Effector memory CD8-positive, alpha-beta T cell (primary cell): ENCODE data around the gene LMAN2.

Experiments used
- ATAC-seq: fragments of 150-1000 bp; cut with Tn5 transposase; replicated peaks from 2 replicates; pipeline ENCODE4 v1.10.0; 2021; ENCODE audit warnings: mild to moderate bottlenecking, moderate library complexity
- DNase-seq, 3 experiments: peaks; one replicate each; pipeline ENCODE4 v3.0.0; 2021
- H3K27ac Mint-ChIP-seq, 2 donors: one replicate each; pipeline ENCODE4 v1.8.0; 2022; ENCODE audit warnings: mild to moderate bottlenecking in 2 of 2, mixed read lengths in 2 of 2, moderate library complexity in 2 of 2
- H3K27me3 Mint-ChIP-seq, 2 donors: one replicate each; pipeline ENCODE4 v1.8.0; 2022; ENCODE audit warnings: mixed read lengths in 2 of 2
- H3K36me3 Mint-ChIP-seq: one replicate; pipeline ENCODE4 v1.8.0; 2022; ENCODE audit warnings: mild to moderate bottlenecking, moderate library complexity, mixed read lengths; ENCODE audit not compliant: insufficient read depth
- H3K4me1 Mint-ChIP-seq, 2 donors: one replicate each; pipeline ENCODE4 v1.8.0; 2022; ENCODE audit warnings: low read depth in 2 of 2, mixed read lengths in 2 of 2
- H3K4me3 Mint-ChIP-seq, 2 donors: one replicate each; pipeline ENCODE4 v1.8.0; 2022; ENCODE audit warnings: mild to moderate bottlenecking in 2 of 2, mixed read lengths in 2 of 2, moderate library complexity in 2 of 2
- H3K9me3 Mint-ChIP-seq, 2 donors: one replicate each; pipeline ENCODE4 v1.8.0; 2022; ENCODE audit warnings: mixed read lengths in 2 of 2
- total RNA-seq, 9 experiments: gene quantifications; one replicate each; lab custom pipeline; 2026; lab: John Stamatoyannopoulos, UW

LMAN2 gene
- 83.8 to 180 (median 149) reads per million in 9 experiments for total RNA-seq

DNA sequence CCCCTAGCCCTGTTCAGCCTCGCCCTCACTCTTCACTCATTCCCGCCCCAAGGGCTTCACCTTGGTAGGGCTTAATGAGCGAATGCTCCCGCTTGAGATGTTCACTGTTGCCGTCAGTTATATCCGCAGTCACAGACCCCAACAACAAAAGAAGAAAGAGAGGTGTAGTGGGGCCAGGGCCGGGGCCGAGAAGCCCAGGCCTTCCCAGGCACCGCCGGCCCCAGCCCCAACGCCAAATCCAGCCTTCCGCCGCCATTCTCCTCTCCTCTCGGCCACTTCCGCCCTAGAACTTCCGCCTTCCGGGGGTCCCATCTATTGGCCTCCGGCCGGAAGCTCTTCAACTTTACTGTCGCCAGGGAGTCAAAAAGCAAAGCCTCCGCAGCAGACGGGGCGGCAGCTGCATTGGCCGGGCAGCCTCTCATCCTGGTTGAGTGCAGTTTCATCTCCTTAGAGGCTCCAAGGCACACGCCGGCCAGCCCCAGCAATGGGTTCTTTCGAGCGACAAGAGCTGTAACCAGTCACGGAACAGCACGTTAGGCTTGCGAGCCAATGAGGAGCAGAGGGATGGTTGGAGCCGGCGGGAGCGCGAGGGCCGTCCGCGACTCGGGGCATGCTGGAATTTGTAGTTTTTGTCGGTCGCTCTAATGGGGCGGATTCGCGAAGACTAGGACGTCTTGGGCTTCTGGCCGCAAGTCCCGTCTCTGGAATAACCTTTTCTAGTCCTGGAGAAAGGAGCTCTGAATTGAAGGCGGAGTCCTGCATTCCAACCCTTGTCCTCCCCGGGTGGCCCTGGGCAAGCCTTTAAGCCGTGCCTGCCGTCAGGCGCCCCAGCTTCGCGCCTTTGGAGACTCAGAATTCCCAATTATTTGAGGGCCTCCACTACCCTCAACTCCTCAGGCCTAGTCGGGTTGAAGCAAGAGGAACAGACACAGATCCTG lies at the start of gene LMAN2:
TSS of gene LMAN2 (minus strand) at position 277 of the 938 bp plus-strand sequence. CDS start at position 256, 21 bp downstream.
- Mint-ChIP-seq H3K4me1 (peaks cover 55 to 56% of the 10 kb centered on the region in 2 donors), H3K9me3 (no peaks in the 10 kb centered on the region), H3K27ac (peak within 1 kb of the TSS; percentile 100), H3K4me3 (peak within 1 kb of the TSS; percentile 98 to 99), H3K36me3 (peaks cover 55% of the 10 kb centered on the region), H3K27me3 (no peaks in the 10 kb centered on the region)
- DNase-seq (peak; percentile 85 to 91 (median 86)), ATAC-seq (peak; percentile 96)

- Mint-ChIP-seq H3K27me3 (no peaks in the 10 kb centered on the region), H3K36me3 (peaks cover 6% of the 10 kb centered on the region), H3K4me3 (no peak within 1 kb of the TSS), H3K27ac (no peak within 1 kb of the TSS), H3K4me1 (peaks cover 23 to 26% of the 10 kb centered on the region in 2 donors), H3K9me3 (no peaks in the 10 kb centered on the region)
- ATAC-seq (no peak), DNase-seq (no peak)
Observed at GRCh38 chr5:177399997-177400868, 48.8 kb upstream of the LMAN2 start, which contains the start of gene PFN3. Gene PFN3 (minus strand): TSS chr5:177400661. CDS start chr5:177400576, 85 bp downstream.

- ATAC-seq: no peak
- Mint-ChIP-seq H3K27ac (no peak overlapping the region), H3K4me3 (no peak overlapping the region), H3K27me3 (no peaks in the 10 kb centered on the region), H3K9me3 (no peaks in the 10 kb centered on the region), H3K36me3 (no peaks in the 10 kb centered on the region), H3K4me1 (peaks cover 7 to 8% of the 10 kb centered on the region in 2 donors)
- no peak for DNase-seq
Observed at GRCh38 chr5:177397875-177398390, 46.5 kb upstream of the LMAN2 start.

DNA sequence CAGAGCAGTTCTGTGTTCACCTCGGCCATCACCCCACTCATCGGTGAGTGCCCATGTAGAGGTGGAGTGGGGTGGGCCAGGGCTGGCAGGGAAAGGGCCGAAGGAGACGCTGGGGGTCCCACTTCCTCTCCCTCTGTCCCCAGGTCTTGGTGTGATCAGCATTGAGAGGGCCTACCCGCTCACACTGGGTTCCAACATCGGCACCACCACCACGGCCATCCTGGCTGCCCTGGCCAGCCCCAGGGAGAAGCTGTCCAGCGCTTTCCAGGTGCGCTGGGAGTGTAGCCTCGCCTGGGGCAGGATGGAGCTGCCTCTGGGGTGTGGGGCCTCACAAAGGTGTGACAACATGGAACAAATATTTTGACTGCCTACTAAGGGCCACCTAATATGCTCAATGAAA lies 45.3 kb upstream of the LMAN2 start:
- Mint-ChIP-seq H3K4me1 (no peaks in the 10 kb centered on the region), H3K4me3 (no peak overlapping the region), H3K27ac (no peak overlapping the region)

GRCh38 chr5:177396078-177396477 lies 44.6 kb upstream of the LMAN2 start:
- Mint-ChIP-seq H3K27ac (no peak overlapping the region), H3K36me3 (no peaks in the 10 kb centered on the region), H3K27me3 (no peaks in the 10 kb centered on the region), H3K4me3 (no peak overlapping the region), H3K4me1 (peaks cover 4 to 5% of the 10 kb centered on the region in 2 donors), H3K9me3 (no peaks in the 10 kb centered on the region)
- DNase-seq (no peak), ATAC-seq (no peak)

More for the DNA sequence above, 45.3 kb upstream of the LMAN2 start:
- Mint-ChIP-seq H3K36me3 (no peaks in the 10 kb centered on the region), H3K27me3 (no peaks in the 10 kb centered on the region), H3K9me3 (no peaks in the 10 kb centered on the region)
- no peak for DNase-seq
- ATAC-seq: no peak

GRCh38 chr5:177393990-177394389 lies 42.5 kb upstream of the LMAN2 start:
- no peak for ATAC-seq
- no peaks in the 10 kb centered on the region for H3K36me3 Mint-ChIP-seq
- H3K4me3 Mint-ChIP-seq: no peak overlapping the region
- DNase-seq: no peak
- H3K9me3 Mint-ChIP-seq: no peaks in the 10 kb centered on the region
- H3K27me3 Mint-ChIP-seq: no peaks in the 10 kb centered on the region
- H3K27ac Mint-ChIP-seq: no peak overlapping the region
- peaks cover 23 to 24% of the 10 kb centered on the region in 2 donors for H3K4me1 Mint-ChIP-seq

DNA sequence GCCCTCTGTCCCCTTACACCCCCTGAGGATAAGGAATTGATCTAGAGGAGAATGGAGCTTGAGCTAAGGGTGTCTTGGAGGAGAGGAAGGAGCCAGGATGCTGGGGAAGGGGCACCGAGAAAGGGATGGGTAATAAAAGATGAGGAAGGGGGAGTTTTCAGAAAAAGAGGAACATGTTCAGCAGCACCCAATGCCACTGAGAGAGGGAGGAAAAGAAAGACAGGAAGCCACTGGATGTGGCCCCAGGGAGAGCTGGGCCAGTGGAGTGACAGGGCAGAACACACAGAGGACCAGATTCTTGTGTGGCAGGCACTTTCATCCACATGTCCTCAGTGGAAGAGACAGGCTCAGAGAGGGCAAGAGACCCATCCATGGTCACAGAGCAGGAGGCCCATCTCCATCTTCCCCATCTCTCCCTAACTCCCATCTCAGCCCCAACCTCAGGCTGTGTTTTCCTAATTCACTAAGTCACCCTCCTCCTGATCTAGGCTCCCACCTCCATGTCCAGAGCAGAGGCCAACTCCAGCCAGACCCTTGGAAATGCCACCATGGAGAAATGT lies 41.8 kb upstream of the LMAN2 start:
- ATAC-seq: no peak
- no peaks in the 10 kb centered on the region for H3K36me3 Mint-ChIP-seq
- H3K9me3 Mint-ChIP-seq: no peaks in the 10 kb centered on the region
- H3K27me3 Mint-ChIP-seq: no peaks in the 10 kb centered on the region
- no peak overlapping the region for H3K4me3 Mint-ChIP-seq
- H3K27ac Mint-ChIP-seq: peak overlapping the region in 1 of 2 donors; percentile 11
- DNase-seq: no peak
- peaks cover 30 to 31% of the 10 kb centered on the region in 2 donors for H3K4me1 Mint-ChIP-seq

GRCh38 chr5:177392765-177393164 lies 41.3 kb upstream of the LMAN2 start:
- ATAC-seq: no peak
- no peak overlapping the region for H3K4me3 Mint-ChIP-seq
- no peaks in the 10 kb centered on the region for H3K36me3 Mint-ChIP-seq
- peaks cover 34 to 36% of the 10 kb centered on the region in 2 donors for H3K4me1 Mint-ChIP-seq
- no peak for DNase-seq
- peak overlapping the region in 1 of 2 donors; percentile 11 for H3K27ac Mint-ChIP-seq
- no peaks in the 10 kb centered on the region for H3K27me3 Mint-ChIP-seq
- no peaks in the 10 kb centered on the region for H3K9me3 Mint-ChIP-seq

DNA sequence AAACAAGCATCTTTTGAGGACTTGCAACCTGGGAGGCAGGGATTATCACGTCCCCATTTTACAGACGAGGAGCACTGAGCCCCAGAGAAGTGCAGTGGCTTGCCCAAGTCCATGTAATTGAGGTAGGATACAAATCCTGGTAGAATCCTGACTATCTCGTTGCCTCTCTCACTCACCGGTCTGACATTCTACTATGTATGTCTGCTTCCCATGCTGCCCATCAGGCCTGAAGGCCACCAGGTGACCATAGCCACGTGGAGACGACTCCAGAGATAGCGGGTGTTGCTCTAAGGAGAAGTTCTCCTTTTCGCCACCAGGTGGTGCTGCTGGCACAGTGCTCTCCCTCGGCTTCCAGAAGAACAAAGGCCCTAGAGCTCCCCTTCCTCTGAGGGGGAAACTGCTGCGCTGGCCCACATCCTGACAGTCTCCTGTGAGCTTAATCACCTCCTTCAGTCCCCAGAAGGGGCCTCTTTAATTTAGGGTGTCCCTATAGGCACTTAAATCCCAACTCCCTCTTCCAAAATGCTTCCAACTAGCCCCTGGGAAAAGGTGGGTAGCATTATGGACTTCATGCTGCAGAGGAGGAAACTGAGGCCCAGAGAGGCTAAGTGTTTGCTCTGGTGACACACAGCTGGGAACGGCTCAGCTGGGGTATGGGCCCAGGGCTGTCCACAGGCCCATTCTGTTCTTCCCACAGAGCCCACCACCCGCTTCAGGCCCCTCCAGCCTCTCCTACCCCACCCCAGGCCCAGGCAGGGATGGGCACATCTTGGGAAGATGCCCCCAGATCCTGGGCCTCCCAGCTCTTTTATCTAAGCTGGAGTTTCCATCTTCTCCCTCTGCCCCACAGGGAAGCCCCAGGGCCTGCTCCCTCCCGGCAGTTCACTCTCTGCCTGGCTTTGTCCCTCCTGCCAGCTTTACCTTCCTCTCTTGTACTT lies 39.2 kb upstream of the LMAN2 start:
- no peaks in the 10 kb centered on the region for H3K36me3 Mint-ChIP-seq
- H3K27ac Mint-ChIP-seq: peak overlapping the region; percentile 84 to 91
- peaks cover 34 to 36% of the 10 kb centered on the region in 2 donors for H3K4me1 Mint-ChIP-seq
- DNase-seq: peak; percentile 84 to 89 (median 85)
- no peaks in the 10 kb centered on the region for H3K9me3 Mint-ChIP-seq
- H3K4me3 Mint-ChIP-seq: peak overlapping the region; percentile 56 to 76
- peak; percentile 62 for ATAC-seq
- H3K27me3 Mint-ChIP-seq: no peaks in the 10 kb centered on the region

- Mint-ChIP-seq H3K36me3 (no peaks in the 10 kb centered on the region), H3K9me3 (no peaks in the 10 kb centered on the region), H3K4me3 (peak overlapping the region; percentile 56 to 76), H3K4me1 (peaks cover 39 to 41% of the 10 kb centered on the region in 2 donors), H3K27ac (peak overlapping the region; percentile 84 to 91), H3K27me3 (no peaks in the 10 kb centered on the region)
- peak; percentile 79 for ATAC-seq
- DNase-seq: peak; percentile 48 to 53 (median 53)
Observed at GRCh38 chr5:177389241-177390169, 38.0 kb upstream of the LMAN2 start.

DNA sequence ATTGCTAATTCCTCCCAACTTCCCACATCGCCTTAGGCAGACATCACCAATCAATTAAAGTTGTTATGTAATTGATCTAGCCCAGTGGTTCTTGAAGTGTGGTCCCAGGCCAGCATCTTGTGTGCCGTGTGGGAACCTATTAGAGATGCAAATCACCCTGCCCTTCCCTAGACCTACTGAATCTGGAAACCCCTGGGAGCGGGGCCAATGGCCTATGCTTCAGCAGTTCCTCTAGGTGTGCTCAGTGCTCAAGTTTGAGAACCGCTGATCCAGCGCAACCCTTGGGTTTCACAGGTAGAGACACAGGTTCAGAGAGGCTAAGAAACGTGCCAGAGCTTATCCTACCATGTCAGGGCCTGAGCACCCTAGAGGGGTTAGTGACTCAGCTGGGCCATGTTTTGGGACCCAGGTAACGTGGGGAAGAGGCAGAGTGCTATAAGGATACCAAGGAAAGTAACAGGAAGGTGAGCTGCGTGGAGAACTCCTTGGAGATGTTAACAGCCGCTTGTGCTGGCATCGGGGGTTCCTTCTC lies 37.1 kb upstream of the LMAN2 start:
- ATAC-seq (no peak), DNase-seq (no peak)
- Mint-ChIP-seq H3K4me3 (peak overlapping the region; percentile 56 to 76), H3K36me3 (no peaks in the 10 kb centered on the region), H3K27me3 (no peaks in the 10 kb centered on the region), H3K4me1 (peaks cover 39 to 44% of the 10 kb centered on the region in 2 donors), H3K9me3 (no peaks in the 10 kb centered on the region), H3K27ac (peak overlapping the region; percentile 84 to 91)
